ENCODE data around the gene SLC12A8. TPM values are rescaled to one million over a fixed set of nuclear protein-coding genes. Genes with fewer than 3 reads are reported as not detected.

The SLC12A8 gene
- total and polyA plus RNA-seq, 2 of the 13 experiments (the other 11 are each of a cell fraction or from before 2014, with no cell fraction given): 0.44 to 0.71 TPM

DNA sequence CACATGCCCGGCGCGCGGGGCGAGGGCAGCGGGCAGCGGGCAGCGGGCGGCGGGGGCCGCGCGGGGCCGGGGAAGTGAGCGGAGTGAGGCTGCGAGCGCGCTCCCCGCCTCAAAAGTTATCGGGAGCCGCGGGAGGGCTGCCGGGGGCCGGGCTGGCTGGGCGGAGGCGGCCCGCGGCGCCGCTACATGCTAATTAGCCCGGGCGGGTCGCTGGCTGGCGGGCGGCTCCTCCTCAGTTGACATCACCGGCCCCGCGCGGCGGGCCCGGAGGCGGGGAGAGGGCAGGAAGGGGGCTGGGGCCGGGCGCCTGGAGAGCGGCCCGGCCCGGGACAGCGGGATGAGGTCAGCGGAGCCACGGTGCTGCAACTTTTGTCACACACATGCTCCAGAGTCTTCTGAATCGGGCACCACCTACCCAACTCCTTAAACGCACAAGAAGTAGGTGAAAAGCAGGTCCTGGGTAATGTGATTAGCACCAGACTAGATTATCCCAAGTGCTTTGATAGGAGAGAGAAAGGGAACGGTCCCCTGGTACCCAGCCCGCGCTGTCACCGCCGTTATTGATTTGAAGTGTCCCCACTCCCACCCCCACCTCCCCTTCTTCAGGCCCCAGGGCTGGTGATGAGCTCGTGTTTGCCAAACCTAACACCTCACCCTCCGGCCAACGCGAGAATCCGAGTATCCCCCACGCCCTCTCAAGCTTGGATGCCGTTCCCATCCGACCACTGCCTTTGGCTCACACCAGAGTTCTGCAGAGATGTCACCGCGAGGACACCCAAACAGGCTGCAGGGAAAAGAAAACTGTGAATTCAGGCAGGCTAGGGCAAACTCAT is 156.4 kb downstream of the SLC12A8 start, which contains the start of gene HEG1 (continued):
- TF ChIP-seq, protein P1, sequence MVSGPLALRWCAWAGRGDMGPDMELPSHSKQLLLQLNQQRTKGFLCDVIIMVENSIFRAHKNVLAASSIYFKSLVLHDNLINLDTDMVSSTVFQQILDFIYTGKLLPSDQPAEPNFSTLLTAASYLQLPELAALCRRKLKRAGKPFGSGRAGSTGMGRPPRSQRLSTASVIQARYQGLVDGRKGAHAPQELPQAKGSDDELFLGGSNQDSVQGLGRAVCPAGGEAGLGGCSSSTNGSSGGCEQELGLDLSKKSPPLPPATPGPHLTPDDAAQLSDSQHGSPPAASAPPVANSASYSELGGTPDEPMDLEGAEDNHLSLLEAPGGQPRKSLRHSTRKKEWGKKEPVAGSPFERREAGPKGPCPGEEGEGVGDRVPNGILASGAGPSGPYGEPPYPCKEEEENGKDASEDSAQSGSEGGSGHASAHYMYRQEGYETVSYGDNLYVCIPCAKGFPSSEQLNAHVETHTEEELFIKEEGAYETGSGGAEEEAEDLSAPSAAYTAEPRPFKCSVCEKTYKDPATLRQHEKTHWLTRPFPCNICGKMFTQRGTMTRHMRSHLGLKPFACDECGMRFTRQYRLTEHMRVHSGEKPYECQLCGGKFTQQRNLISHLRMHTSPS (CRISPR knock-in tag; IDR thresholded peaks at IDR 0.05; ENCODE audit: low read depth): no peak
- TF ChIP-seq, protein P2, sequence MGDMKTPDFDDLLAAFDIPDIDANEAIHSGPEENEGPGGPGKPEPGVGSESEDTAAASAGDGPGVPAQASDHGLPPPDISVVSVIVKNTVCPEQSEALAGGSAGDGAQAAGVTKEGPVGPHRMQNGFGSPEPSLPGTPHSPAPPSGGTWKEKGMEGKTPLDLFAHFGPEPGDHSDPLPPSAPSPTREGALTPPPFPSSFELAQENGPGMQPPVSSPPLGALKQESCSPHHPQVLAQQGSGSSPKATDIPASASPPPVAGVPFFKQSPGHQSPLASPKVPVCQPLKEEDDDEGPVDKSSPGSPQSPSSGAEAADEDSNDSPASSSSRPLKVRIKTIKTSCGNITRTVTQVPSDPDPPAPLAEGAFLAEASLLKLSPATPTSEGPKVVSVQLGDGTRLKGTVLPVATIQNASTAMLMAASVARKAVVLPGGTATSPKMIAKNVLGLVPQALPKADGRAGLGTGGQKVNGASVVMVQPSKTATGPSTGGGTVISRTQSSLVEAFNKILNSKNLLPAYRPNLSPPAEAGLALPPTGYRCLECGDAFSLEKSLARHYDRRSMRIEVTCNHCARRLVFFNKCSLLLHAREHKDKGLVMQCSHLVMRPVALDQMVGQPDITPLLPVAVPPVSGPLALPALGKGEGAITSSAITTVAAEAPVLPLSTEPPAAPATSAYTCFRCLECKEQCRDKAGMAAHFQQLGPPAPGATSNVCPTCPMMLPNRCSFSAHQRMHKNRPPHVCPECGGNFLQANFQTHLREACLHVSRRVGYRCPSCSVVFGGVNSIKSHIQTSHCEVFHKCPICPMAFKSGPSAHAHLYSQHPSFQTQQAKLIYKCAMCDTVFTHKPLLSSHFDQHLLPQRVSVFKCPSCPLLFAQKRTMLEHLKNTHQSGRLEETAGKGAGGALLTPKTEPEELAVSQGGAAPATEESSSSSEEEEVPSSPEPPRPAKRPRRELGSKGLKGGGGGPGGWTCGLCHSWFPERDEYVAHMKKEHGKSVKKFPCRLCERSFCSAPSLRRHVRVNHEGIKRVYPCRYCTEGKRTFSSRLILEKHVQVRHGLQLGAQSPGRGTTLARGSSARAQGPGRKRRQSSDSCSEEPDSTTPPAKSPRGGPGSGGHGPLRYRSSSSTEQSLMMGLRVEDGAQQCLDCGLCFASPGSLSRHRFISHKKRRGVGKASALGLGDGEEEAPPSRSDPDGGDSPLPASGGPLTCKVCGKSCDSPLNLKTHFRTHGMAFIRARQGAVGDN (CRISPR knock-in tag; IDR thresholded peaks at IDR 0.05): peak; percentile 56
- TF ChIP-seq ZNF367 (CRISPR knock-in tag; IDR thresholded peaks at IDR 0.05; ENCODE audit: borderline replicate concordance): no peak
- TF ChIP-seq NR3C1 (CRISPR knock-in tag; IDR thresholded peaks at IDR 0.05): no peak
- TF ChIP-seq NONO (IDR thresholded peaks at IDR 0.05): no peak
- no peak for TF ChIP-seq NONO (CRISPR knock-in tag; conservative IDR thresholded peaks at IDR 0.05)
- TF ChIP-seq, protein P3, sequence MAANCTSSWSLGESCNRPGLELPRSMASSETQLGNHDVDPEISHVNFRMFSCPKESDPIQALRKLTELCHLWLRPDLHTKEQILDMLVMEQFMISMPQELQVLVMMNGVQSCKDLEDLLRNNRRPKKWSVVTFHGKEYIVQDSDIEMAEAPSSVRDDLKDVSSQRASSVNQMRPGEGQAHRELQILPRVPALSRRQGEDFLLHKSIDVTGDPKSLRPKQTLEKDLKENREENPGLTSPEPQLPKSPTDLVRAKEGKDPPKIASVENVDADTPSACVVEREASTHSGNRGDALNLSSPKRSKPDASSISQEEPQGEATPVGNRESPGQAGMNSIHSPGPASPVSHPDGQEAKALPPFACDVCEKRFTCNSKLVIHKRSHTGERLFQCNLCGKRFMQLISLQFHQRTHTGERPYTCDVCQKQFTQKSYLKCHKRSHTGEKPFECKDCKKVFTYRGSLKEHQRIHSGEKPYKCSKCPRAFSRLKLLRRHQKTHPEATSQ (CRISPR knock-in tag; IDR thresholded peaks at IDR 0.05; ENCODE audit: borderline replicate concordance): no peak
- no peak for TF ChIP-seq JUND (CRISPR knock-in tag; IDR thresholded peaks at IDR 0.05)
- TF ChIP-seq, protein P4, sequence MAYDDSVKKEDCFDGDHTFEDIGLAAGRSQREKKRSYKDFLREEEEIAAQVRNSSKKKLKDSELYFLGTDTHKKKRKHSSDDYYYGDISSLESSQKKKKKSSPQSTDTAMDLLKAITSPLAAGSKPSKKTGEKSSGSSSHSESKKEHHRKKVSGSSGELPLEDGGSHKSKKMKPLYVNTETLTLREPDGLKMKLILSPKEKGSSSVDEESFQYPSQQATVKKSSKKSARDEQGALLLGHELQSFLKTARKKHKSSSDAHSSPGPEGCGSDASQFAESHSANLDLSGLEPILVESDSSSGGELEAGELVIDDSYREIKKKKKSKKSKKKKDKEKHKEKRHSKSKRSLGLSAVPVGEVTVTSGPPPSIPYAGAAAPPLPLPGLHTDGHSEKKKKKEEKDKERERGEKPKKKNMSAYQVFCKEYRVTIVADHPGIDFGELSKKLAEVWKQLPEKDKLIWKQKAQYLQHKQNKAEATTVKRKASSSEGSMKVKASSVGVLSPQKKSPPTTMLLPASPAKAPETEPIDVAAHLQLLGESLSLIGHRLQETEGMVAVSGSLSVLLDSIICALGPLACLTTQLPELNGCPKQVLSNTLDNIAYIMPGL (CRISPR knock-in tag; IDR thresholded peaks at IDR 0.05; ENCODE audit: borderline replicate concordance in 1 of 2, low read depth in 1 of 2): no peak
- TF ChIP-seq ZNF234 (CRISPR knock-in tag; conservative IDR thresholded peaks at IDR 0.05): no peak
- TF ChIP-seq THAP11 (CRISPR knock-in tag; IDR thresholded peaks at IDR 0.05): no peak
- no peak for TF ChIP-seq ZNF550 (CRISPR knock-in tag; IDR thresholded peaks at IDR 0.05; ENCODE audit: borderline replicate concordance)
- TF ChIP-seq BRD4 (CRISPR knock-in tag; IDR thresholded peaks at IDR 0.05): no peak
- no peak for TF ChIP-seq DNMT1 (CRISPR knock-in tag; IDR thresholded peaks at IDR 0.05)
- no peak for TF ChIP-seq ERF (CRISPR knock-in tag; IDR thresholded peaks at IDR 0.05)
- TF ChIP-seq, protein P5, sequence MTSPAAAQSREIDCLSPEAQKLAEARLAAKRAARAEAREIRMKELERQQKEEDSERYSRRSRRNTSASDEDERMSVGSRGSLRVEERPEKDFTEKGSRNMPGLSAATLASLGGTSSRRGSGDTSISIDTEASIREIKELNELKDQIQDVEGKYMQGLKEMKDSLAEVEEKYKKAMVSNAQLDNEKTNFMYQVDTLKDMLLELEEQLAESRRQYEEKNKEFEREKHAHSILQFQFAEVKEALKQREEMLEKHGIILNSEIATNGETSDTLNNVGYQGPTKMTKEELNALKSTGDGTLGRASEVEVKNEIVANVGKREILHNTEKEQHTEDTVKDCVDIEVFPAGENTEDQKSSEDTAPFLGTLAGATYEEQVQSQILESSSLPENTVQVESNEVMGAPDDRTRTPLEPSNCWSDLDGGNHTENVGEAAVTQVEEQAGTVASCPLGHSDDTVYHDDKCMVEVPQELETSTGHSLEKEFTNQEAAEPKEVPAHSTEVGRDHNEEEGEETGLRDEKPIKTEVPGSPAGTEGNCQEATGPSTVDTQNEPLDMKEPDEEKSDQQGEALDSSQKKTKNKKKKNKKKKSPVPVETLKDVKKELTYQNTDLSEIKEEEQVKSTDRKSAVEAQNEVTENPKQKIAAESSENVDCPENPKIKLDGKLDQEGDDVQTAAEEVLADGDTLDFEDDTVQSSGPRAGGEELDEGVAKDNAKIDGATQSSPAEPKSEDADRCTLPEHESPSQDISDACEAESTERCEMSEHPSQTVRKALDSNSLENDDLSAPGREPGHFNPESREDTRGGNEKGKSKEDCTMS (CRISPR knock-in tag; conservative IDR thresholded peaks at IDR 0.05): no peak
- TF ChIP-seq PRMT3 (CRISPR knock-in tag; IDR thresholded peaks at IDR 0.05; ENCODE audit: borderline replicate concordance, low read depth): no peak

Measured in HepG2 (cell line).